Astrocyte (in vitro differentiated cells and primary cell): ENCODE measurements around the gene S100A16.

Experiments used
- EZH2 ChIP-seq: IDR thresholded peaks from 2 replicates; pipeline ENCODE4 v1.6.1; 2012; ENCODE audit warnings: mild to moderate bottlenecking, low read length, inconsistent platforms; ENCODE audit not compliant: insufficient read depth
- TF ChIP-seq, protein P1 (sequence below): IDR thresholded peaks from 2 replicates; pipeline ENCODE4 v1.5.1; 2011; ENCODE audit warnings: low read depth, mild to moderate bottlenecking, inconsistent platforms, low read length, moderate library complexity; ENCODE audit not compliant: insufficient read depth

GRCh38 chr1:153639280-153639679 lies 26.3 kb upstream of the S100A16 start:
- TF ChIP-seq, protein P1, sequence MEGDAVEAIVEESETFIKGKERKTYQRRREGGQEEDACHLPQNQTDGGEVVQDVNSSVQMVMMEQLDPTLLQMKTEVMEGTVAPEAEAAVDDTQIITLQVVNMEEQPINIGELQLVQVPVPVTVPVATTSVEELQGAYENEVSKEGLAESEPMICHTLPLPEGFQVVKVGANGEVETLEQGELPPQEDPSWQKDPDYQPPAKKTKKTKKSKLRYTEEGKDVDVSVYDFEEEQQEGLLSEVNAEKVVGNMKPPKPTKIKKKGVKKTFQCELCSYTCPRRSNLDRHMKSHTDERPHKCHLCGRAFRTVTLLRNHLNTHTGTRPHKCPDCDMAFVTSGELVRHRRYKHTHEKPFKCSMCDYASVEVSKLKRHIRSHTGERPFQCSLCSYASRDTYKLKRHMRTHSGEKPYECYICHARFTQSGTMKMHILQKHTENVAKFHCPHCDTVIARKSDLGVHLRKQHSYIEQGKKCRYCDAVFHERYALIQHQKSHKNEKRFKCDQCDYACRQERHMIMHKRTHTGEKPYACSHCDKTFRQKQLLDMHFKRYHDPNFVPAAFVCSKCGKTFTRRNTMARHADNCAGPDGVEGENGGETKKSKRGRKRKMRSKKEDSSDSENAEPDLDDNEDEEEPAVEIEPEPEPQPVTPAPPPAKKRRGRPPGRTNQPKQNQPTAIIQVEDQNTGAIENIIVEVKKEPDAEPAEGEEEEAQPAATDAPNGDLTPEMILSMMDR = no peak
- no peak for TF ChIP-seq EZH2
